Loucy (cell line): ENCODE results near the gene GDI2.

Experiments
- H2AFZ ChIP-seq: fragments of 200-600 bp; sonication (generic); 2 replicates; pipeline ENCODE4 v1.6.0; 2016; ENCODE audit warnings: antibody characterized with exemption, mild to moderate bottlenecking, low read length, moderate library complexity
- H3F3A ChIP-seq: fragments of 200-600 bp; 2 replicates; pipeline ENCODE4 v1.6.0; 2016; ENCODE audit warnings: antibody characterized with exemption, low read depth, mild to moderate bottlenecking
- H3K27me3 ChIP-seq: fragments of 200-600 bp; sonication (generic); 2 replicates; pipeline ENCODE4 v1.6.1; 2014; ENCODE audit warnings: low read length, mild to moderate bottlenecking; ENCODE audit not compliant: insufficient read depth, poor library complexity, severe bottlenecking
- H3K36me3 ChIP-seq: fragments of 200-600 bp; sonication (generic); 2 replicates; pipeline ENCODE4 v1.6.1; 2016; ENCODE audit warnings: low read length; ENCODE audit not compliant: insufficient read depth
- H3K4me1 ChIP-seq: fragments of 200-600 bp; sonication (generic); 2 replicates; pipeline ENCODE4 v1.5.1; 2014; ENCODE audit warnings: low read length, mild to moderate bottlenecking; ENCODE audit not compliant: insufficient read depth, poor library complexity, severe bottlenecking
- H3K4me2 ChIP-seq: fragments of 200-600 bp; sonication (generic); 2 replicates; pipeline ENCODE4 v1.6.0; 2014; ENCODE audit warnings: antibody characterized with exemption, low read length, low read depth, mild to moderate bottlenecking; ENCODE audit not compliant: poor library complexity, severe bottlenecking
- H3K4me3 ChIP-seq: fragments of 200-600 bp; sonication (generic); 2 replicates; pipeline ENCODE4 v1.5.1; 2014; ENCODE audit warnings: low read length, mild to moderate bottlenecking, mixed read lengths; ENCODE audit not compliant: poor library complexity, severe bottlenecking
- H3K79me2 ChIP-seq: fragments of 200-600 bp; sonication (generic); 2 replicates; pipeline ENCODE4 v1.6.1; 2014; ENCODE audit warnings: low read length; ENCODE audit not compliant: insufficient read depth
- H3K9ac ChIP-seq: fragments of 200-600 bp; sonication (generic); 2 replicates; pipeline ENCODE4 v1.6.0; 2014; ENCODE audit warnings: mild to moderate bottlenecking, low read depth, low read length, moderate library complexity; ENCODE audit not compliant: poor library complexity, severe bottlenecking
- H3K9me2 ChIP-seq: fragments of 200-600 bp; sonication (generic); replicated peaks from 2 replicates; pipeline ENCODE4 v1.6.1; 2016; ENCODE audit warnings: low read depth, low read length, mixed read lengths
- H3K9me3 ChIP-seq: fragments of 200-600 bp; sonication (generic); 2 replicates; pipeline ENCODE4 v1.6.1; 2014; ENCODE audit warnings: mild to moderate bottlenecking, antibody characterized with exemption, low read length, low read depth; ENCODE audit not compliant: insufficient read depth
- H4K20me1 ChIP-seq: fragments of 200-600 bp; sonication (generic); 2 replicates; pipeline ENCODE4 v1.6.0; 2014; ENCODE audit warnings: antibody characterized with exemption, low read length, mild to moderate bottlenecking; ENCODE audit not compliant: insufficient read depth, poor library complexity, severe bottlenecking
- CTCF ChIP-seq: fragments of 200-600 bp; sonication (generic); conservative IDR thresholded peaks from 2 replicates; pipeline ENCODE4 v1.5.1; 2014; ENCODE audit warnings: mild to moderate bottlenecking, antibody characterized with exemption, low read length
- EZH2phosphoT487 ChIP-seq: fragments of 200-600 bp; IDR thresholded peaks from 2 replicates; pipeline ENCODE4 v1.6.1; 2018; ENCODE audit warnings: antibody characterized with exemption, mild to moderate bottlenecking, moderate library complexity, borderline replicate concordance

The GDI2 gene

GRCh38 chr10:5757766-5758517, 55.3 kb downstream of the GDI2 start:
- TF ChIP-seq CTCF (no peak), EZH2phosphoT487 (no peak)
- Histone ChIP-seq H3K9me2 (no peaks in the 10 kb centered on the region), H3K4me3 (no peak overlapping the region), H3K27me3 (no peaks in the 10 kb centered on the region), H3K4me1 (no peaks in the 10 kb centered on the region), H3K9me3 (no peaks in the 10 kb centered on the region), H3F3A (no peaks in the 10 kb centered on the region), H2AFZ (no peak overlapping the region), H4K20me1 (no peaks in the 10 kb centered on the region), H3K36me3 (peaks cover 67% of the 10 kb centered on the region), H3K79me2 (no peaks in the 10 kb centered on the region), H3K4me2 (peak overlapping the region; percentile 21), H3K9ac (no peak overlapping the region)

GRCh38 chr10:5752301-5752871, 60.8 kb downstream of the GDI2 start:
- Histone ChIP-seq H3K4me3 (no peak overlapping the region), H3K4me1 (no peaks in the 10 kb centered on the region), H3F3A (no peaks in the 10 kb centered on the region), H3K9me3 (no peaks in the 10 kb centered on the region), H3K9me2 (no peaks in the 10 kb centered on the region), H4K20me1 (no peaks in the 10 kb centered on the region), H3K4me2 (no peak overlapping the region), H2AFZ (no peak overlapping the region), H3K27me3 (no peaks in the 10 kb centered on the region), H3K79me2 (no peaks in the 10 kb centered on the region), H3K9ac (no peak overlapping the region), H3K36me3 (peaks cover 40% of the 10 kb centered on the region)
- TF ChIP-seq CTCF (no peak), EZH2phosphoT487 (no peak)

GRCh38 chr10:5751601-5752253, 61.5 kb downstream of the GDI2 start:
- Histone ChIP-seq H3K9me3 (no peaks in the 10 kb centered on the region), H3K79me2 (no peaks in the 10 kb centered on the region), H3K4me3 (no peak overlapping the region), H3K4me1 (no peaks in the 10 kb centered on the region), H3F3A (no peaks in the 10 kb centered on the region), H3K9ac (no peak overlapping the region), H3K9me2 (no peaks in the 10 kb centered on the region), H3K27me3 (no peaks in the 10 kb centered on the region), H3K36me3 (peaks cover 40% of the 10 kb centered on the region), H2AFZ (no peak overlapping the region), H4K20me1 (no peaks in the 10 kb centered on the region), H3K4me2 (no peak overlapping the region)
- TF ChIP-seq EZH2phosphoT487: no peak
- TF ChIP-seq CTCF: no peak
